HG02885 (cell line): ENCODE measurements around the gene ZNF407.
"Not testable (repeated sequence)": the region's sequence is repeated elsewhere in the genome, so short reads cannot be mapped to it uniquely, and the experiment has no call there.

Experiments used
- ATAC-seq: cut with Tn5 transposase; IDR thresholded peaks from one replicate; pipeline ENCODE4 v1.9.1; 2021; ENCODE audit warnings: mild to moderate bottlenecking; ENCODE audit not compliant: unreplicated experiment, poor library complexity

ZNF407 gene

DNA sequence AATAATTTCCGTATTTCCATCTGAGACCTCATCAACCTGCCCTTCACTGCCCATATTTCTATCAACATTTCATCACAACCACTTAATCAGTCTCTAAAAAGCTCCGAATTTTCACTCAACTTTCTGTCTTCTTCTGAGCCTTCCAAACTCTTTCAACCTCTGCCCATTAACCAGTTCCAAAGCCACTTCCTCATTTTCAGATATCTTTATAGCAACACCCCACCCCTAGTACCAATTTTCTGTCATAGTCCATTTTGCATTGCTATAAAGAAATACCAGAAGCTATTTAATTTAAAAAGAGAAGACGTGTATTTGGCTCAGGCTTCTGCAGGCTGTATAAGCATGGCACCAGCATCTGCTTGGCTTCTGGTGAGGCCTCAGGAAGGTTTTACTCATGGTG lies 504.2 kb downstream of the ZNF407 start:
- no peak for ATAC-seq

DNA sequence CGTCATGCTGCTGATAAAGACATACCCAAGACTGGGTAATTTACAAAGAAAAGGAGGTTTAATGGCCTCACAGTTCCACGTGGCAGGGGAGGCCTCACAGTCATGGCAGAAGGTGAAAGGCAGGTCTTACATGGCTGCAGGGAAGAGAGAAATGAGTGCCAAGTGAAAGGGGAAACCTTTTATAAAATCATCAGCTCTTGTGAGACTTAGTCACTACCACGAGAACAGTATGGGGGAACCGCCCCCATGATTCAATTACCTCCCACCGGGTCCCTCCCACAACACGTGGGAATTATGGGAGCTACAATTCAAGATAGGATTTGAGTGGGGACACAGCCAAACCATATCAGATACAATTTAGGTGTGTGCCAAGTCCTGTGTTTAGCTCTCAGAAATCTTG lies 506.4 kb downstream of the ZNF407 start:
- not testable (repeated sequence) for ATAC-seq

DNA sequence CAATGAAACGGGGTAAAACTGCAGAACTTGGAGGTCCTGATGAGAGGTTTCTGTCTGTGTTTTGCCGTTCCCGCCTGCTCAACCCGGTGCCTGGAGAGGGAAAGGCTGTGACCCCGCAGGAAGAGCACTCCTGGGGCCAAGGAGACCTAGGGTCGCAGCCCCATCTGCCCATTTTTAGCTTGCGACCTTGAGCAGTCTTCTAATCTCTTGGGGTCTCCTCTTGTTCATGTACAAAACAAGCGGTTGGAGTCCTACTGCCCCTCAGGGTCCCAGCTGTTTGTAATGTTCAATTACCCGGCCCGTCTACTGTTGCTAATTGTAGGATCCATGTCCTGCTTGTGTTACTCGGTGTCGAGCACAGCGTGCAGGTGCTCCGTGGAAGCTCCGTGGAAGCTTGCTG lies 506.8 kb downstream of the ZNF407 start:
- no peak for ATAC-seq

DNA sequence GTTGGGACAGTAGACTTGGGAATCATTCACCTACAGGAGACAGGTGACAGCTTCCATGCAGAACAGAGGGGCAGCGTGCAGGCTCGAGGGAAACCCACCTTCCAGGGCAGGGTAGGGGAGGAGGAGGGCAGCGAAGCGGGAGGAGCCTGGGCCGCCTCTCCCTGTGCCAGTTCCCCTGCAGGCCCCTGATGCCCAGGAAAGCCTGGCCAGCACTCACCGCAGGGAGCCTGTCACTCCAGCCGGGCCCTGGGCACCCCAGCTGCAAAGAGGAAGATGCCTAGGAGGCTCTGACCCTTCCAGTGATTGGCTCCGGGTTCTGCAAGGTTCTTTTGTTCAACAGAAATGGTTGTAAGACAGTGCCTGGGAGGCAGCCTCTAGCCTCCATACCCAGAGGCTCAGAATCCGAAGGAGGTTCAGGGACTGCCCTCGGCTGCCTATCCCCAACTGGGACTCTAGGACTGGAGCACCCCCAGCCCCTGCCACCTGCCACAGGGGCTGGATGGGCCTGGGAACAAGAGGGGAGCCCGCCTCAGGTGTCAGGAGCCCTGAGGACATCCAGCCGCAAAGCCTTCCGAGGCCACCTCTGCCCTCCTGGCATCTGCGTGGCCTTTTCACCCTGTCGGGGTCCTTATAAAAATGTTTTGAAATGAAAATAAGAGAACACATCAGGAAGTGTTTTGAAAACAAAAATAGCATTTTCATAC lies 508.0 kb downstream of the ZNF407 start:
- ATAC-seq: no peak

DNA sequence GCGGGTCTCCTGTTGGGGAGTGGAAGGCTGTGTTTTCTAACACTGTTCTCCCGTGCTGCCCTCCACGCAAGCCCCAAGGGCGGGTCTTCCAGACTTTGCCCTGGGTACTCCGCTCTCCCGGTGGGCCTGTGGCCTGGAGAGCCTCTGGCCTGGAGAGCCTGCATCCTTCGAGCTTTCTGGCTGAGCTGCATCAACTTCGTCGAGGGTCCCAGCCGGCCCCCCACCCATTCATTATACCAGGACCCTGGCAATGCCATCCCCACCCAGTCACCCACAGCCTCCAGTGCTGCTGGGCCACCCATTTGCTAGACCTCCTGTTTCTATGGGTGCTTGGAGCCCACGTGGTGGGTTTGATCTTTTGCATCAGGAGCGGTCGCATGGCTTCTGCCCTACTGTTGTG lies 509.1 kb downstream of the ZNF407 start:
- no peak for ATAC-seq

DNA sequence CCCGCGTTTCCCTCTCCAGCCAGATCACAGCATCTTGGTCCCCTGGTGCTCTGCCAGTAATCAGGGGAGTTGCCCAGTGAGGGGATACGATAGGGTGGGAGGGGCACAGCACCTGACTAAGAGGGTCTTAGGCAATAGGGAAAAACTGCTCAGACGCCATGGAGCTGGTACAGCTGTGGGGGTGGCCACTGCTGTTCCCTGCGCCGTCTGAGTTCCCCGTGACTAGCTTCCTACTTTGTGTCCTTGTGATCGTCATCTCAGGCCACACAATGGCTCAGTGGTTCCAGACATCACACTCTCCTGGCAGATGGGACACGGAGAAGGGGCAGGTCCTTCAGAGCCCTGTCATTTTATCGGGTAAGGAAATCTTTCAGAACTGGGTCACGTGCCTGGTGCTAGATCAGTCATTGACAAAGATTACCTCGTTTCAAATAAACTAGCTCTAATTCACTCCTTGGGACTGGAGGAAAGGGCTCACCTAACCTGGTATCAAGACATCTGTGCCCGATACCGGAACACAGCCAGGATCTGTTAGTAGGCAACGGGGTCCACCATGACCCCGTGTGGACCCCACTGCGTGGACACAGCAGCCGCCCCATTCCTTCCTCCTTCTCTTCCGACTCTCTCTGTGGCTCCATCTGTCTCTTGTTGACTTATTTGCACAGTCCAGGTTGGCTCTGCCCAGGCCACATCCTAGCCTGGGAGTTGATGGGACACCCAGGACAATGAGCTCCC lies 509.7 kb downstream of the ZNF407 start:
- ATAC-seq: no peak

DNA sequence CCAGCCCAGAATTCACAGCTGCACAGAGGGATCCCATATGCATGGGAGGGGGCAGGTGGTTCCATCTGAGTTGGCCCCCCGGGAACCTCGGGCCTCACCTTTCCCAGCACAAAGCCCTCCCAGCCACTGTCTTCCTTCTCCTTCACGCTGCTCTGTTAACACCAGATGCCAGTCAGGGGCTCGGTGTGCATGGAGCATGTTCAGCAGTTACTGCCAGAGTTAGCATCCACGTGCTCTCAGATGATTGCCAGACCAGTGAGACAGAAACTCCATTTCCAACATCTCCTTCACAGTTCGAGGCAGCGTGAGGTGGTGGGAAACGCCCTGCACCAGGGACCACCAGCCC lies 510.2 kb downstream of the ZNF407 start:
- no peak for ATAC-seq

DNA sequence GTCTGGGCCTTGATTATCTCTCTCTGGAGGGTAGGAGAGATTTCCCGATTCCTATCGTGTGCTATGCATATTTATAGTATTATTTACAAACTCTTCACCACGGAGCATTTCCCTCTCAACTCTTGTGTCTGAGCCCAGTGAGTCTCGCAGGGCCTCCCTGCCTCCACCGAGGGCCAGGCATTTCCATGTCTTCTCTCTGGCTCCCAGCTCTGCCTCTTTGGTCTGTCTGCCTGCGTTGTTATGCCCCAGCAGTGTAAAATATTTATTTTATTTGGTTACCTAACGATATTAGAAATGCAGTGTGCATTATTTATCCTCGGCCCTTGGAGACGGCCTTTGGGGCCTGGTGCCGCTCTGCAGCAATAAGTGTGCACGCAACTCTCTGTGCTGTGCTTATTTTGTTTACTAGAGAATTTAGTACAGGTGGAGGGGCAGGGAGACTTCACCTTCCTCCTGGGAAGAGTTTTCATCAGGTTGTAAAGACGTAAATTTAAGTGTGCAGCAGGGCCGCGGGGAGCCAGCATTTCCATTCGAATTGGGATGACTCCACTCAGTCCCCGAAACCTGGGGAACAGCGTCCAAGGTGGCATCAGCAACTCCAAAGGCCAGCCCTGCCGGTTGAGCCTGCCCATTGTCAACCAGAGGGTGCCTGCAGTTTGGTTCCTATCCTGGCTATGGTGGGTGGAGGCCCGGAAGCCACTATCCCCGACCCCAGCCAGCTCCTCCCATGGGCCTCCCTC lies 511.1 kb downstream of the ZNF407 start:
- no peak for ATAC-seq

DNA sequence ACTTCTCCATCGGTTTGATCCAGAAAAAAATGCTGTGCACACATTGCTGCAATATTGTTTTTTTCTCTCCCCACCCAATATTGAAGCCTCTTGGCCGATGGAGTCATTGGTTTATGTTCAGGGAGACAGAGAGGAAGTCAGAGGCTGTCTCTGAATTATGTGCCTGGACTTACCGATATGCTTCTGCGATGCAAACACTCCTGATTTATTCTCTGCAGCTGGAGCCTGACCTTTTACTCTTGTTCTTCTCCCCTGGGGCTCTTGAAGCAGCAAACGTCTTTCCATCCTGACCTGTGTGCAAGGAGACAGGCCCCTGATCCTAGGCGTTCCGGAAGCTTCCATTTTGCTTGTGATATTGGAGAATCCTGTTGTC lies 511.6 kb downstream of the ZNF407 start:
- no peak for ATAC-seq

DNA sequence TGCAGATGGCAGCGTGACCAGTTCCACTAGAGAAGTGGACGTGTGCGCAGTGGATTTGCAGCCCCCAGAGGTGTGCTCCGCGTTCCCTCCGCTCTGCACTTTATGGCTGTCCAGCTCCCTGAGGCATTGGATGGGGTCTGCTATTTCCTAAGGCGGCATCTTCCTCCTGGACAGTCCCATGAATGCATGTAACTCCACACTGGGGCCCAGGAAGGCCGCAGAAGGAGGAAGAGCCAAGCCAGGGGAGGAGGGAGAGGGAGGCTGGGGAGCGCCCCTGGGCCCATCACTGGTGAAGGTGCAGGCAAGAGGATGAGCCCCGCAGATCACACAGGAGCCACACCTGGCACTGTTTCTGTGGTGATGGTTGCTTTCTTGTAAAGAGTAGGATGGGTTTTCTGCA lies 512.1 kb downstream of the ZNF407 start:
- no peak for ATAC-seq

DNA sequence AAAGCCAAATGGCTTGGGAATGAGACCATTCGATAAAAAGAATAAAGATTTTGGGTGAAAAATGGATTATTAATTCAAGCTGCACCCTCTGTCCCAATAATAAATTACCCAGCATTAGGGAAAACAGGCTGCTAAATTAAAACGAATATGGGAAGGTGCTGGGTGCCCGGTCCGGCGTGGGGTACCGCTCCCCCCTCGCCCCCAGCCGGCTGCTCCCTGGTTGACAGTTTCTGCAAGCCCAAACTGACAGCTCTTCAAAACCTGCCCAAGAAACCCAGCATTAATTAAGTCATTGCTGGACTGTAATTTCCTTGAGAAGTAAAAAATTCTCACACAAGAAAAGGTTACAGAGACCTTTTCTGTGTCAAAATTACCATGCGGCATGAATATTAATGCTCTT lies 512.6 kb downstream of the ZNF407 start:
- no peak for ATAC-seq

DNA sequence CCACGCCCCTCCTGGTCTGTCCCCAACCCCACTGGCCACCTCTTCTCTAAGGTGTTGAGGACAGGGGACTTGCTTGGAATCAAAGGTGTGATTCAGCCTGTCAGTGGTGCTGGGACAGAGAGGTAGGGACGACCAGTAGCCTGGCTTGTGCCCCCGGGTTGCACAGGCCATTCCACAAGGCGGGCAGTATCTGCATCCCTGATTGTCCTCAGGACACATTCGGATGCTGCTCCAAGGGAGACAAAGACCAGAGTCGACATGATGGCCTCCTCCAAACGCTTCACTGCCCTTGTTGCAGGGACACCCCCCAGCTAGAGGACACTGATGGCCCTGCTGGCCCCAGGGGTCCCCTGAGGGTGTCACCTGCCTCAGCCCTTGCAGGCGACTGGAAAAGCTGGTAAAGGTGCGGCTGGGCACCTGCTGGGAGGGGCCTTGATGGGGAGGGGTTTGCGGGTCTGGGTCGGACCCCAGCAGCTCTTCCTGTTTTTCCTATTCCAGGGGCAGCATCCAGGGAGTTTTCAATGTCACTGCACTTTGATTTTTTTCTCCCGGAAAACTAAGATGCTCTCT lies 513.3 kb downstream of the ZNF407 start:
- ATAC-seq: no peak

DNA sequence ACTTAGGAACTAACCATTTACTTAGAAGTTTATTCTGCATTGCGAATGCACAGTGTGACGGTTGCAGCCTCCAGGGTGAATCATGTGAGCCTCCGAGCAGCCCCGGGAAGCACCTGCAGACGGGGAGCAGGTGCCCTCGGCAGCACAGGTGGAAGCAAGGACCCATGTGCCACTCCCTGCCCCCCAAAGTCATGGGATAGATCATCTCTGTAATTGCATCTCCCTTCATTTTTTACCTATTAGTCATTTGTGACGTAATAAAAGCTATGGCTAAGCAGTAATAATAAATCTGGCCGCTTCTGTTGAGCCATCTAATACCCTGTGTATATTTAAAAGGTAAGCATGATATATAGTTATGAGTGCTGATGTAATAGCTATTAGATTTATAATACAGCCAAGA lies 514.1 kb downstream of the ZNF407 start:
- ATAC-seq: no peak

DNA sequence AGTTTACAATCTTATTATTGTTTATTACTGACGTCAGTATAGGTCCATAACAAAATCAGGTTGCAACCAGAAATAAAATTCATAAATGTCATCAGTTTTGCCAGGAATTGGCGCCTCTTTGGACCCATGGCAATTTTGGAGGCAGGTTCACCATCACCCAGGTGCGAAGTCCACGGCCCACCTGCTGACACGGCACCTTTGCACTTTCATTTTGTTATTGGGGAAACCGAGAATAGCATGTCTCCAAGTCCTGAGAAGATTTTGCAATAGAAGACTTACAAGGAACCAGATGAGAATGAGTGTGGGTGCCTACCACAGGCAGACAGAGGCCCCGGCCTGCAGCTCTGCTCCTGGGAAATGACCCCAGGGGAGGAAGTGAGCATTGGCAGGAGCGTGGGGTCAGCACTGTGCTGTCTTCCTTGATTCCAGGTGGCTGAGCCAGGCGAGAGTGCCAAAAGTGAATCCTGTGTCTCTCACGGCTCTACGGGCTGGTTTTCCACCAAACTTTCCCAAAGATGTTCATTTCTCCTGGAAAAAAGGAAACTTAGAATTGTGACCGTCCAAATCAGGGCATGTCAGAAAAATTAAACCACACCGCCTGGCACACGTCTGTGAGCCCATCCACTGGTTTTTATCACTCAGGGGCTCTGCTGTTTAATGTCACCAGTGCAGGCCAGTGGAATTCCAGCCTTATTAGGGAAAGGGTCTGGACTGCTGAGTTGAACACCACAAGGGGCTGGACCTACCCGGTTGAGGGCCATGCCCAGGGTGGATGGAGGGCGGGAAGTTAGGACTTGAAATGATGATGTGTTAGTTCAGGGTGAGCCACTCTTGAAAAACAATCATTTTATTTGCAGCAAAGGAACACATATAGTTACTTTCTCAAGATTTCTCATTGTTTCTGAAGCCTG lies 514.8 kb downstream of the ZNF407 start:
- ATAC-seq: no peak

DNA sequence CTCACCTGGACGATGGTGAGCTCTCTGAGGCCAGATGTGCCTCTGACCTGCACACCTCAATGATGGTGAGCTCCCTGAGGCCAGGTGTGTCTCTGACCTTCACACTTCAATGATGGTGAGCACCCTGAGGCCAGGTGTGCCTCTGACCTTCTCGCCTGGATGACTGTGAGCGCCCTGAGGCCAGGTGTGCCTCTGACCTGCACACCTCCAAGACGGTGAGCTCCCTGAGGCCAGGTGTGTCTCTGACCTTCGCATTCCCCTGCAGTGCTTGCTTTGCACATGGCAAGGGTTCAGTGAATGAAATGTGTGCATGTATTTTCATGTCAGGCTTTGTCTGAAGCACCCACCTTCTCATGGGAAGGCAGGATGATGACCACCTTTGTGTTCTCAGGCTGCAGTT lies 515.8 kb downstream of the ZNF407 start:
- no peak for ATAC-seq

DNA sequence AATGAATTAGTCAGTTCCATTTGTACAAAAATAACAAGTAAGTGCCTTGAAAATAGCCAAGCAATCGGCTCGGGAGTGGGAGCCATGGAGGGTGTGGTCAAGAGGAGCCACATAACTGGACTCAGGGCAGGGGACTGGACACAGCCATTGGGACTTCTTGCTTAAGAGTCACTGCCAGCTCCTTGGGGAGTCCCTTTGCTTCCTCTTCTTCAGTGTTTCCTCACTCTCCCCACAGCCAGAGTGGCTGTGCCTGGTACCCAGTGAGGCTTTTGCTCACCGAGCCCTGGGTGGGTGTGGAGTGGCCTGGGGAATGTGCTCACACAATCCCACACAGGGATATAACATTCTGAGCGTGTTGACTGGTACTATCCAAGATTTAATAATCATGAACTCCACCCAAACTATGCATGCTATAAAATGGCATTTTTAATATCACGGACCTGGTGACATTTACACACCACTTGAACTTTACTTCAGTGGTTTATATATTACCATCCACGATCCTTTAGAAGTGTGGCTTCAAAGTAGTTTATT lies 516.6 kb downstream of the ZNF407 start:
- no peak for ATAC-seq
